ENCODE measurements around the gene CPNE6.
A peak's percentile ranks its signal among the peaks of the same experiment; 100 is the strongest.
"Not testable (repeated sequence)": the region's sequence is repeated elsewhere in the genome, so short reads cannot be mapped to it uniquely, and the experiment has no call there.

Gene CPNE6

GRCh38 chr14:24105609-24106239 is 34.4 kb downstream of the CPNE6 start:
- DNase-seq (ENCODE audit: low read depth) = not testable (repeated sequence)

- DNase-seq (ENCODE audit: low read depth) = no peak
Observed at GRCh38 chr14:24106672-24107271, 35.4 kb downstream of the CPNE6 start.

- DNase-seq (ENCODE audit: low read depth) = no peak
Observed at GRCh38 chr14:24108336-24108874, 37.0 kb downstream of the CPNE6 start.

- DNase-seq (ENCODE audit: low read depth) = no peak
Observed at GRCh38 chr14:24110060-24110459, 38.7 kb downstream of the CPNE6 start.

- no peak for DNase-seq (ENCODE audit: low read depth)
Observed at GRCh38 chr14:24110523-24110922, 39.2 kb downstream of the CPNE6 start.

GRCh38 chr14:24113379-24113800 is 42.0 kb downstream of the CPNE6 start:
- no peak for DNase-seq (ENCODE audit: low read depth)

GRCh38 chr14:24113801-24114531 is 42.6 kb downstream of the CPNE6 start:
- DNase-seq (ENCODE audit: low read depth) = peak; percentile 56

- DNase-seq (ENCODE audit: low read depth) = peak; percentile 98
Observed at GRCh38 chr14:24114532-24115421, 43.4 kb downstream of the CPNE6 start, which contains the start of the genes DCAF11 and NRL. DCAF11 (plus strand) TSS chr14:24114777; CDS start chr14:24115595, 818 bp downstream. NRL (minus strand) TSS chr14:24114949; CDS start chr14:24082848, 32,101 bp downstream.

GRCh38 chr14:24115422-24116127 is 44.2 kb downstream of the CPNE6 start:
- DNase-seq (ENCODE audit: low read depth) = no peak

- DNase-seq (ENCODE audit: low read depth) = no peak
Observed at GRCh38 chr14:24116128-24116814, 44.9 kb downstream of the CPNE6 start.

GRCh38 chr14:24117179-24117578 is 45.8 kb downstream of the CPNE6 start:
- no peak for DNase-seq (ENCODE audit: low read depth)

- DNase-seq (ENCODE audit: low read depth) = no peak
Observed at GRCh38 chr14:24119691-24120090, 48.3 kb downstream of the CPNE6 start.

GRCh38 chr14:24121210-24121609 is 49.8 kb downstream of the CPNE6 start:
- DNase-seq (ENCODE audit: low read depth) = no peak

- no peak for DNase-seq (ENCODE audit: low read depth)
Observed at GRCh38 chr14:24122416-24122815, 51.1 kb downstream of the CPNE6 start.

- DNase-seq (ENCODE audit: low read depth) = no peak
Observed at GRCh38 chr14:24122898-24123297, 51.5 kb downstream of the CPNE6 start.

- DNase-seq (ENCODE audit: low read depth) = no peak
Observed at GRCh38 chr14:24123424-24124417, 52.4 kb downstream of the CPNE6 start.

GRCh38 chr14:24126939-24127338 is 55.6 kb downstream of the CPNE6 start:
- DNase-seq (ENCODE audit: low read depth) = no peak

- no peak for DNase-seq (ENCODE audit: low read depth)
Observed at GRCh38 chr14:24127673-24128072, 56.3 kb downstream of the CPNE6 start.

Measured in activated gamma-delta T cell treated with anti-CD3 and anti-CD28 coated beads, Interleukin-2, amount 50 U/mL, for 16 hours (primary cell).